A549 (cell line): ENCODE data around the gene ANHX. TPM values are rescaled to one million over a fixed set of nuclear protein-coding genes. Genes with fewer than 3 reads are reported as not detected.

Experiments
- ATAC-seq, 2 experiments: fragments of 200-7000 bp in 1 of 2; fragments of >200 bp in 1 of 2; cut with Nextera tagmentation in 1 of 2; cut with Tn5 transposase in 1 of 2; 3 replicates each; pipeline versions ENCODE4 v1.8.0 to v1.9.1; 2018 to 2020; ENCODE audit warnings: mild to moderate bottlenecking in 1 of 2, moderate library complexity in 1 of 2
- CTCF ChIA-PET: fragments of 300-600 bp; sonication (Branson Sonifier 250); formaldehyde crosslinking; extraction: SDS; loops from one replicate; lab custom pipeline; 2021; ENCODE audit warnings: antibody characterized with exemption, inconsistent platforms; lab: Yijun Ruan, JAX
- POLR2A ChIA-PET: fragments of 350-600 bp; formaldehyde crosslinking; extraction: SDS; loops from one replicate; lab custom pipeline; 2021; ENCODE audit warnings: antibody characterized with exemption, inconsistent platforms; lab: Yijun Ruan, JAX
- DNase-seq, 2 experiments: peaks; one replicate each; pipeline versions ENCODE4 v3.0.0 to v3.0.0-alpha.2; 2011 to 2016; ENCODE audit warnings: low read depth in 1 of 2, low spot score in 1 of 2
- FAIRE-seq: peaks from 2 replicates; lab custom pipeline; 2011; peaks lifted over from hg19 to GRCh38; lab: Jason Lieb, UNC
- H3K27ac ChIP-seq, 2 experiments: fragments of >200 bp; sonication (Bioruptor Twin); formaldehyde crosslinking; 3 replicates each; pipeline ENCODE4 v1.5.1; 2016 to 2017
- H3K4me1 ChIP-seq: fragments of >200 bp; sonication (Bioruptor Twin); formaldehyde crosslinking; 3 replicates; pipeline ENCODE4 v1.6.1; 2016
- H3K4me2 ChIP-seq: fragments of >200 bp; sonication (Bioruptor Twin); formaldehyde crosslinking; 3 replicates; pipeline ENCODE4 v1.6.1; 2016
- H3K4me3 ChIP-seq: fragments of >200 bp; sonication (Bioruptor Twin); formaldehyde crosslinking; 3 replicates; pipeline ENCODE4 v1.5.1; 2016
- H3K9me3 ChIP-seq: fragments of >200 bp; sonication (Bioruptor Twin); formaldehyde crosslinking; 3 replicates; pipeline ENCODE4 v1.6.1; 2016
- BHLHE40 ChIP-seq: IDR thresholded peaks from 2 replicates; pipeline ENCODE4 v1.6.1; 2012; ENCODE audit warnings: low read depth, low read length, inconsistent platforms
- CHD2 ChIP-seq: fragments of 150-350 bp; IDR thresholded peaks from 2 replicates; pipeline ENCODE4 v1.6.1; 2014; ENCODE audit warnings: low read length; ENCODE audit not compliant: partially characterized antibody
- EHF ChIP-seq: fragments of 250-450 bp; sonication (Bioruptor Pico); IDR thresholded peaks from 2 replicates; pipeline ENCODE4 v1.5.0; 2020; ENCODE audit warnings: mild to moderate bottlenecking
- EP300 ChIP-seq, 2 experiments: fragments of >200 bp; sonication (Bioruptor Twin); formaldehyde crosslinking; IDR thresholded peaks; 2 replicates in 1 of 2; 3 replicates in 1 of 2; pipeline ENCODE4 v1.6.1; 2016 to 2017
- ESRRA ChIP-seq: fragments of 150-350 bp; IDR thresholded peaks from 2 replicates; pipeline ENCODE4 v1.6.1; 2014; ENCODE audit warnings: mild to moderate bottlenecking, low read length, borderline replicate concordance
- FOSB ChIP-seq: fragments of 250-450 bp; sonication (Bioruptor Pico); IDR thresholded peaks from 2 replicates; pipeline ENCODE4 v1.5.0; 2020; ENCODE audit warnings: mild to moderate bottlenecking, moderate library complexity
- FOSL2 ChIP-seq, 2 experiments: fragments of 450-650 bp in 1 of 2; fragments of >200 bp in 1 of 2; sonication (Bioruptor Twin) in 1 of 2; formaldehyde crosslinking; IDR thresholded peaks; 2 replicates each; pipeline versions ENCODE4 v1.5.0 to v1.6.1; 2016 to 2020; ENCODE audit warnings: mild to moderate bottlenecking in 1 of 2, moderate library complexity in 1 of 2
- FOXS1 ChIP-seq: fragments of 250-450 bp; sonication (Bioruptor Pico); IDR thresholded peaks from 2 replicates; pipeline ENCODE4 v1.5.0; 2020; ENCODE audit warnings: mild to moderate bottlenecking, moderate library complexity
- GATA3 ChIP-seq: IDR thresholded peaks from 2 replicates; pipeline ENCODE4 v1.6.1; 2012; ENCODE audit warnings: borderline replicate concordance
- HDAC2 ChIP-seq: fragments of 200-600 bp; sonication (generic); IDR thresholded peaks from 2 replicates; pipeline ENCODE4 v1.6.1; 2016
- HEYL ChIP-seq: fragments of 250-450 bp; sonication (Bioruptor Pico); IDR thresholded peaks from 2 replicates; pipeline ENCODE4 v1.8.0; 2021; ENCODE audit warnings: mild to moderate bottlenecking, moderate library complexity
- HOXA7 ChIP-seq: fragments of 250-450 bp; sonication (Bioruptor Pico); IDR thresholded peaks from 2 replicates; pipeline ENCODE4 v1.5.0; 2020; ENCODE audit warnings: mild to moderate bottlenecking, moderate library complexity
- JUNB ChIP-seq: fragments of >200 bp; sonication (Bioruptor Twin); formaldehyde crosslinking; IDR thresholded peaks from 2 replicates; pipeline ENCODE4 v1.6.1; 2016
- KDM5A ChIP-seq: fragments of 200-600 bp; sonication (generic); IDR thresholded peaks from 2 replicates; pipeline ENCODE4 v1.6.1; 2016; ENCODE audit warnings: antibody characterized with exemption, mild to moderate bottlenecking
- MAZ ChIP-seq: fragments of 150-350 bp; IDR thresholded peaks from 2 replicates; pipeline ENCODE4 v1.6.1; 2014; ENCODE audit warnings: antibody characterized with exemption, low read depth, low read length, borderline replicate concordance
- NFE2L2 ChIP-seq: fragments of 150-350 bp; conservative IDR thresholded peaks from 2 replicates; pipeline ENCODE4 v1.6.1; 2014; ENCODE audit warnings: low read length
- NR3C1 ChIP-seq: fragments of >200 bp; sonication (Bioruptor Twin); formaldehyde crosslinking; IDR thresholded peaks from 3 replicates; pipeline ENCODE4 v1.6.1; 2017
- PHF8 ChIP-seq: fragments of 200-600 bp; sonication (generic); IDR thresholded peaks from 2 replicates; pipeline ENCODE4 v1.6.1; 2016; ENCODE audit warnings: low read depth, mild to moderate bottlenecking, antibody characterized with exemption, moderate library complexity, borderline replicate concordance
- POLR2A ChIP-seq: IDR thresholded peaks from 2 replicates; pipeline ENCODE4 v1.6.1; 2012; ENCODE audit warnings: mild to moderate bottlenecking, low read length
- POLR2AphosphoS2 ChIP-seq: conservative IDR thresholded peaks from 2 replicates; pipeline ENCODE4 v1.6.1; 2012; ENCODE audit warnings: low read length, improper control_type of control experiment, inconsistent platforms
- RARB ChIP-seq: fragments of 250-450 bp; sonication (Bioruptor Pico); IDR thresholded peaks from 2 replicates; pipeline ENCODE4 v1.8.0; 2021; ENCODE audit warnings: mild to moderate bottlenecking, moderate library complexity
- SMC3 ChIP-seq: fragments of >200 bp; sonication (Bioruptor Twin); formaldehyde crosslinking; IDR thresholded peaks from 3 replicates; pipeline ENCODE4 v1.6.1; 2018; ENCODE audit warnings: inconsistent platforms
- TFCP2L1 ChIP-seq: fragments of 250-450 bp; sonication (Bioruptor Pico); IDR thresholded peaks from 2 replicates; pipeline ENCODE4 v1.5.0; 2021; ENCODE audit warnings: mild to moderate bottlenecking
- TP53 ChIP-seq: fragments of 250-450 bp; sonication (Bioruptor Pico); IDR thresholded peaks from 2 replicates; pipeline ENCODE4 v1.5.0; 2021; ENCODE audit warnings: mild to moderate bottlenecking, moderate library complexity
- ZFP36 ChIP-seq: fragments of 450-650 bp; IDR thresholded peaks from 2 replicates; pipeline ENCODE4 v1.6.1; 2014; ENCODE audit warnings: borderline replicate concordance; ENCODE audit not compliant: partially characterized antibody
- ZNF302 ChIP-seq: fragments of 250-450 bp; sonication (Bioruptor Pico); IDR thresholded peaks from 2 replicates; pipeline ENCODE4 v1.9.0; 2021; ENCODE audit warnings: inconsistent platforms, mild to moderate bottlenecking, moderate library complexity
- ZSCAN20 ChIP-seq: fragments of 250-450 bp; sonication (Bioruptor Pico); IDR thresholded peaks from 2 replicates; pipeline ENCODE4 v1.8.0; 2022; ENCODE audit warnings: mild to moderate bottlenecking, moderate library complexity
- WGBS: methylation state at CpG from one replicate; pipeline ENCODE4 v1.1.6; 2017; ENCODE audit errors: missing lambda C conversion rate; 5-methylcytosine and 5-hydroxymethylcytosine counted together
- polyA plus RNA-seq, 4 experiments: library from polyadenylated mRNA; depleted of rRNA in 3 of 4; stranded (reverse); fragments of >200 nt; fragmentation: RNase III in 1 of 4; extraction: RNeasy Plus Mini Kit Qiagen cat#74134 plus additional on column Dnase treatment in 1 of 4; gene quantifications; 2 replicates in 3 of 4; 3 replicates in 1 of 4; pipeline ENCODE4 v1.2.3, GENCODE V29; 2011 to 2017
- TF ChIP-seq, protein P1 (sequence below): IDR thresholded peaks from 2 replicates; pipeline ENCODE4 v1.6.1; 2012
- TF ChIP-seq, protein P2 (sequence below): fragments of >200 bp; sonication (Bioruptor Twin); formaldehyde crosslinking; IDR thresholded peaks from 2 replicates; pipeline ENCODE4 v1.6.1; 2016
- TF ChIP-seq, protein P3 (sequence below): IDR thresholded peaks from 2 replicates; pipeline ENCODE4 v1.6.1; 2012; ENCODE audit warnings: low read depth, borderline replicate concordance
- TF ChIP-seq, protein P4 (sequence below): fragments of 450-650 bp; IDR thresholded peaks from 2 replicates; pipeline ENCODE4 v1.6.1; 2014; ENCODE audit warnings: antibody characterized with exemption

The ANHX gene
- polyA plus RNA-seq, 2 of the 4 experiments (the other 2 are of a cell fraction): not detected

DNA sequence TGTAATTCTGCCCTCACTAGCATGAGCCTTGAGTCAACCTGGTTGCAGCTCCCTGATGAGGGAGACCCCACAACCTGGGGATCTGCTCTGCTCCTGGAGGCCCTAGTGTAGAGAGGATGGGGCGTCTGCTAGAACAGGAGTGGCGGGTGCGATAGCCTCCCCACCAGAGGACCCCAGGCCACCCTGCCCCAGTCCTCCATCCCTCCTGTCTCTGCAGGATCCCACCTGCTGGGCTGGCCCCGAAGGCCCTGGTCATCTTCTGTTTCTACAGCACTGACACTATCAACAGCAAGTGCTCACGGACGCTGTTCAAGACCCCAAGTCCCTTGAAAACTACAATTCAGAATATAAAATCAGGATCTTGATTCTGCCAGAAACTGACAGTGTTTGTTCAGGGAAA is 15.2 kb downstream of the ANHX start:
- H3K4me2 ChIP-seq: no peak overlapping the region
- no peak for FAIRE-seq
- ATAC-seq: no peak
- H3K27ac ChIP-seq: no peak overlapping the region
- no peak for TF ChIP-seq PHF8
- TF ChIP-seq POLR2AphosphoS2: no peak
- TF ChIP-seq ZFP36: no peak
- TF ChIP-seq GATA3: no peak
- TF ChIP-seq, protein P1, sequence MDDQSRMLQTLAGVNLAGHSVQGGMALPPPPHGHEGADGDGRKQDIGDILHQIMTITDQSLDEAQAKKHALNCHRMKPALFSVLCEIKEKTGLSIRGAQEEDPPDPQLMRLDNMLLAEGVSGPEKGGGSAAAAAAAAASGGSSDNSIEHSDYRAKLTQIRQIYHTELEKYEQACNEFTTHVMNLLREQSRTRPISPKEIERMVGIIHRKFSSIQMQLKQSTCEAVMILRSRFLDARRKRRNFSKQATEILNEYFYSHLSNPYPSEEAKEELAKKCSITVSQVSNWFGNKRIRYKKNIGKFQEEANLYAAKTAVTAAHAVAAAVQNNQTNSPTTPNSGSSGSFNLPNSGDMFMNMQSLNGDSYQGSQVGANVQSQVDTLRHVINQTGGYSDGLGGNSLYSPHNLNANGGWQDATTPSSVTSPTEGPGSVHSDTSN: no peak
- no peak for TF ChIP-seq EP300 (IDR thresholded peaks at IDR 0.05)
- no peak for TF ChIP-seq BHLHE40
- TF ChIP-seq NR3C1: no peak
- no peak for TF ChIP-seq HOXA7 (CRISPR knock-in tag)
- TF ChIP-seq POLR2A: no peak
- TF ChIP-seq ZSCAN20: no peak
- no peak overlapping the region for H3K4me3 ChIP-seq
- CTCF ChIA-PET: no interaction called here
- H3K9me3 ChIP-seq: peaks cover 81% of the 10 kb centered on the region
- H3K4me1 ChIP-seq: no peaks in the 10 kb centered on the region
- no peak for DNase-seq
- 50% methylated on average over 6 of the region's 6 CpGs for WGBS
- POLR2A ChIA-PET: no interaction called here

DNA sequence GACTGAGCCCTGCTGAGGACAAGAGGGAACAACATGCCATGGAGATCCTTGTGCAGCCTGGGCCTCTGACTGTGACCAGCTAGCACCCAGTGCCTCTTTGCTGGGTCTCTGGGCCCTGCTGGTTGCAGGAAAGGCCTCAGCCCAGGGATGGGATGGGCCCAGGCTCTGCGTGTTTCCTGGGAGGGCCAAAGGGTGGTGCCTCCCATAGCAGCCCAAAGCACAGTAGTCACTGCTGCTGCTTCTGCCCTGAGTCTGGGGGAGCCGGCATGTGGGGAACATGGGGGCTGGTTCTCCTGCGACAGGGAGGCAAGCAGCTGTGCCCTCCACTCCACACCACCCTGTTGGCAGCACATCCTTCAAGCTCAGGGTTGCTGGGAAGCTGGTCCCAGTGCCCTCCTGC is 18.5 kb downstream of the ANHX start:
- WGBS: 0% methylated on average over 1 of the region's 3 CpGs
- FAIRE-seq: no peak
- no peak overlapping the region for H3K27ac ChIP-seq
- H3K4me2 ChIP-seq: no peak overlapping the region
- no peak overlapping the region for H3K4me3 ChIP-seq
- TF ChIP-seq ZNF302 (CRISPR knock-in tag) (no peak), JUNB (no peak), MAZ (no peak), FOSL2 (IDR thresholded peaks at IDR 0.05) (no peak), FOSL2 (CRISPR knock-in tag; IDR thresholded peaks at IDR 0.05) (no peak)
- TF ChIP-seq, all 56 proteins: peak for 0
- ATAC-seq (no peak), DNase-seq (no peak)
- ChIA-PET POLR2A (no interaction called here), CTCF (no interaction called here)
- no peaks in the 10 kb centered on the region for H3K4me1 ChIP-seq
- peaks cover 83% of the 10 kb centered on the region for H3K9me3 ChIP-seq

DNA sequence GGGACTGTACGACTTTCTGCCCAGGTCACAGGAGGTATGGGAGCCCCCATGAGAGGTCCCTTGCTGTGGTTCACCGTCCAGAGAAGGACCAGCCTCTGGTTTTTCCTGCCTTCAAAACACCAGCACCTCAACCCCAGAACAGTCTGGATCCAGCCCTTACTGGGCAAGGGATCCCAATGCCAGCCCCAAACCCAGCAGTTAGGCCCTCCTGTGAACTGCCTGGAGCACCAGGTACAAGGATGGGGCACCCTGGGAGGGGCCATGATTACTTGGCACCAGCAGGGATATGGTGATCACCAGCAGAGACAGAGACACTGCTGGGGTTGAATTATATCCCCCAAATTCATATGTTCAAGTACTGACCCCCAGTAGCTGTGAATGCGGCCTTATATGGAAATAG is 20.0 kb downstream of the ANHX start:
- 0% methylated on average over 3 of the region's 3 CpGs for WGBS
- POLR2A ChIA-PET: no interaction called here

DNA sequence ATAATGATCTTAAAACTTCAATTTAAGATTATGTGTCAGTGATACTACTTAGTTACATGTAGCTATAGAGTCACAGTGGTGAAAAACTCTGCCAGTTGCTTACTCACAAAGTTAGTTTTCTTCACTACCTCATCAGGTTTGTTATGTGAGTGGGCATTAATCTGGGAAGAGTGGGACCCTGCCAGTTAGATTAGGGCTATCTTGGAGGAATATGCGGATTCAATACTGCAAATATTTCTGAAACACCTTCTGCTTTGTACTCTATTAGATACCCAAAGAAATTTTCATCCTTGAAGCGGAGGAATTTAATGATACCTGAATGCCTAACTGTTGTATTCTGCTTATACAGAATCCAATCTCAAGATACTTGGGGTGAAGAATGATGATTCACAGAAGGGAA is 29.3 kb downstream of the ANHX start:
- Histone ChIP-seq H3K27ac (no peak overlapping the region), H3K4me3 (no peak overlapping the region), H3K9me3 (peaks cover 96% of the 10 kb centered on the region), H3K4me2 (no peak overlapping the region), H3K4me1 (no peaks in the 10 kb centered on the region)
- DNase-seq (no peak), ATAC-seq (no peak), FAIRE-seq (no peak)
- POLR2A ChIA-PET: no interaction called here
- CTCF ChIA-PET: no interaction called here
- 86% methylated on average over 2 of the region's 2 CpGs for WGBS
- TF ChIP-seq HDAC2: no peak
- TF ChIP-seq BHLHE40: no peak
- no peak for TF ChIP-seq POLR2AphosphoS2
- no peak for TF ChIP-seq ESRRA
- TF ChIP-seq FOXS1 (CRISPR knock-in tag): no peak
- TF ChIP-seq FOSB: no peak
- TF ChIP-seq HEYL: no peak
- TF ChIP-seq EP300 (IDR thresholded peaks at IDR 0.05): no peak
- TF ChIP-seq MAZ: no peak
- TF ChIP-seq SMC3: no peak
- no peak for TF ChIP-seq ZNF302 (CRISPR knock-in tag)
- TF ChIP-seq NFE2L2: no peak
- no peak for TF ChIP-seq TP53 (CRISPR knock-in tag)
- TF ChIP-seq, protein P2, sequence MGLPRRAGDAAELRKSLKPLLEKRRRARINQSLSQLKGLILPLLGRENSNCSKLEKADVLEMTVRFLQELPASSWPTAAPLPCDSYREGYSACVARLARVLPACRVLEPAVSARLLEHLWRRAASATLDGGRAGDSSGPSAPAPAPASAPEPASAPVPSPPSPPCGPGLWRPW: no peak
- TF ChIP-seq, protein P3, sequence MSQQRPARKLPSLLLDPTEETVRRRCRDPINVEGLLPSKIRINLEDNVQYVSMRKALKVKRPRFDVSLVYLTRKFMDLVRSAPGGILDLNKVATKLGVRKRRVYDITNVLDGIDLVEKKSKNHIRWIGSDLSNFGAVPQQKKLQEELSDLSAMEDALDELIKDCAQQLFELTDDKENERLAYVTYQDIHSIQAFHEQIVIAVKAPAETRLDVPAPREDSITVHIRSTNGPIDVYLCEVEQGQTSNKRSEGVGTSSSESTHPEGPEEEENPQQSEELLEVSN: no peak
- TF ChIP-seq RARB (CRISPR knock-in tag): no peak
- TF ChIP-seq KDM5A: no peak
- TF ChIP-seq EHF (CRISPR knock-in tag): no peak

More for the DNA sequence above, 20.0 kb downstream of the ANHX start:
- FAIRE-seq (no peak), DNase-seq (no peak), ATAC-seq (no peak; a peak in 1 of 6 replicates)
- CTCF ChIA-PET: no interaction called here
- no peaks in the 10 kb centered on the region for H3K4me1 ChIP-seq
- H3K27ac ChIP-seq: no peak overlapping the region
- no peak for TF ChIP-seq RARB (CRISPR knock-in tag)
- TF ChIP-seq TFCP2L1 (CRISPR knock-in tag): no peak
- no peak for TF ChIP-seq NR3C1
- TF ChIP-seq HEYL: no peak
- TF ChIP-seq ZSCAN20: no peak
- TF ChIP-seq ZNF302 (CRISPR knock-in tag): no peak
- TF ChIP-seq, protein P4, sequence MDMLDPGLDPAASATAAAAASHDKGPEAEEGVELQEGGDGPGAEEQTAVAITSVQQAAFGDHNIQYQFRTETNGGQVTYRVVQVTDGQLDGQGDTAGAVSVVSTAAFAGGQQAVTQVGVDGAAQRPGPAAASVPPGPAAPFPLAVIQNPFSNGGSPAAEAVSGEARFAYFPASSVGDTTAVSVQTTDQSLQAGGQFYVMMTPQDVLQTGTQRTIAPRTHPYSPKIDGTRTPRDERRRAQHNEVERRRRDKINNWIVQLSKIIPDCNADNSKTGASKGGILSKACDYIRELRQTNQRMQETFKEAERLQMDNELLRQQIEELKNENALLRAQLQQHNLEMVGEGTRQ: no peak
- no peak for TF ChIP-seq HDAC2
- TF ChIP-seq CHD2: no peak
- TF ChIP-seq PHF8: no peak
- TF ChIP-seq, protein P2: no peak
- no peak overlapping the region for H3K4me3 ChIP-seq
- no peak overlapping the region for H3K4me2 ChIP-seq
- H3K9me3 ChIP-seq: peaks cover 85% of the 10 kb centered on the region
